Gastroesophageal sphincter (tissue), 3 donors: ENCODE data around the gene FAM89A.

Experiments
- EP300 ChIP-seq: sonication (generic); formaldehyde crosslinking; IDR thresholded peaks from one replicate; pipeline ENCODE4 v1.6.1; 2017; ENCODE audit warnings: antibody characterized with exemption, mild to moderate bottlenecking
- POLR2A ChIP-seq, 2 donors: fragments of 450-650 bp; IDR thresholded peaks; one replicate each; pipeline ENCODE4 v1.6.1; 2017; ENCODE audit warnings: antibody characterized with exemption in 2 of 2, mild to moderate bottlenecking in 2 of 2, moderate library complexity in 1 of 2
- POLR2AphosphoS5 ChIP-seq: sonication (generic); formaldehyde crosslinking; IDR thresholded peaks from one replicate; pipeline ENCODE4 v1.6.1; 2017; ENCODE audit warnings: antibody characterized with exemption
- TF ChIP-seq, protein P1 (sequence below), 4 experiments: fragments of 200-600 bp in 2 of 4; fragments of 450-650 bp in 2 of 4; sonication (generic) in 1 of 4; IDR thresholded peaks; one replicate each; pipeline ENCODE4 v1.5.1; 2017 to 2019; ENCODE audit warnings: antibody characterized with exemption in 4 of 4, mild to moderate bottlenecking in 2 of 4, moderate library complexity in 2 of 4

DNA sequence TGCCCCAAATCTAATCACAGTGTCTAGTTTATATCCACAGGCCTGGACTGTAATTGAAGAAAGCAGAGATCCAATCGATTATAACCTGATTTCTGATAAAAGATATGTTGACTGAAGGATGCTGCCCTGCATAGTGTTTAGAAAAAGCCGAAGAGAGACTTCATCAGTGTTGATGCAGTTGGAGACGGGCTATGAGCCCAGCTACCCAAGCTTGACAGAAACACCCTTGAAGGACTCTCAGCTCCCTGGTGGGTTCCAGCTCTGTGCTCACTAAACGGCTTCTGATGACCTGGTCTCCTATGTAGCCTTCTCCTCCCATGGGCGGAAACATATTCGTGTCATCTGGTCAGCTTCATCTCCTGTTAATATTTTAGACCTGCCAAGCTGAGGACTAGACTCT lies 10.2 kb downstream of the FAM89A start:
- TF ChIP-seq, protein P1, sequence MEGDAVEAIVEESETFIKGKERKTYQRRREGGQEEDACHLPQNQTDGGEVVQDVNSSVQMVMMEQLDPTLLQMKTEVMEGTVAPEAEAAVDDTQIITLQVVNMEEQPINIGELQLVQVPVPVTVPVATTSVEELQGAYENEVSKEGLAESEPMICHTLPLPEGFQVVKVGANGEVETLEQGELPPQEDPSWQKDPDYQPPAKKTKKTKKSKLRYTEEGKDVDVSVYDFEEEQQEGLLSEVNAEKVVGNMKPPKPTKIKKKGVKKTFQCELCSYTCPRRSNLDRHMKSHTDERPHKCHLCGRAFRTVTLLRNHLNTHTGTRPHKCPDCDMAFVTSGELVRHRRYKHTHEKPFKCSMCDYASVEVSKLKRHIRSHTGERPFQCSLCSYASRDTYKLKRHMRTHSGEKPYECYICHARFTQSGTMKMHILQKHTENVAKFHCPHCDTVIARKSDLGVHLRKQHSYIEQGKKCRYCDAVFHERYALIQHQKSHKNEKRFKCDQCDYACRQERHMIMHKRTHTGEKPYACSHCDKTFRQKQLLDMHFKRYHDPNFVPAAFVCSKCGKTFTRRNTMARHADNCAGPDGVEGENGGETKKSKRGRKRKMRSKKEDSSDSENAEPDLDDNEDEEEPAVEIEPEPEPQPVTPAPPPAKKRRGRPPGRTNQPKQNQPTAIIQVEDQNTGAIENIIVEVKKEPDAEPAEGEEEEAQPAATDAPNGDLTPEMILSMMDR (IDR thresholded peaks at IDR 0.05): no peak
- TF ChIP-seq POLR2AphosphoS5: no peak
- TF ChIP-seq POLR2A (IDR thresholded peaks at IDR 0.05): no peak
- TF ChIP-seq EP300: no peak
